ENCODE measurements around the gene ADGRL2. TPM values are rescaled to one million over a fixed set of nuclear protein-coding genes. Genes with fewer than 3 reads are reported as not detected.

ADGRL2 gene
- total RNA-seq, 1 donor from 2014 or later: 70.8 TPM

DNA sequence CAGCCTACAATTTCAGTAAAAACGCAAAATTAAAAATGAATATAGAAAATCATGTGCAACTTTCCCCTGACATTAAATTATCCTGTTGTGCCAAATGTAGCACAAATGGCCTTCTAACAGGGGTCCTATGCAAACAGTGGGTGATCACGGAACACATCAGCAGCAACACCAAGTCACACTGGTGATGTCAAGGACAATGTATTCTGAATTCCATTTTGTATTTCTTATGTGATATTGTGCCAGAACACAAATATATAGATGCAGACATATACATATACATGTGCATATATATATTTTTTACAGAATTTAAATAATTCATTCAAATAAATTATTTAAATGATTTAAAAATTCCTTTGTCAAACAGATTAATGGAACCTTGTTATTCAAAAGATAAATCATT, 8.6 kb upstream of the ADGRL2 start:
- no peaks in the 10 kb centered on the region for H3K27me3 Mint-ChIP-seq
- no peak overlapping the region for H3K4me3 Mint-ChIP-seq (ENCODE audit: low read depth)
- no peaks in the 10 kb centered on the region for H3K9me3 Mint-ChIP-seq (ENCODE audit: low read depth)
- no peaks in the 10 kb centered on the region for H3K4me1 Mint-ChIP-seq (ENCODE audit: low read depth)
- DNase-seq (ENCODE audit: low spot score, unreplicated experiment): no peak
- no peaks in the 10 kb centered on the region for H3K36me3 Mint-ChIP-seq (ENCODE audit: insufficient read depth)
- no peak overlapping the region for H3K27ac Mint-ChIP-seq
- TF ChIP-seq, protein P1, sequence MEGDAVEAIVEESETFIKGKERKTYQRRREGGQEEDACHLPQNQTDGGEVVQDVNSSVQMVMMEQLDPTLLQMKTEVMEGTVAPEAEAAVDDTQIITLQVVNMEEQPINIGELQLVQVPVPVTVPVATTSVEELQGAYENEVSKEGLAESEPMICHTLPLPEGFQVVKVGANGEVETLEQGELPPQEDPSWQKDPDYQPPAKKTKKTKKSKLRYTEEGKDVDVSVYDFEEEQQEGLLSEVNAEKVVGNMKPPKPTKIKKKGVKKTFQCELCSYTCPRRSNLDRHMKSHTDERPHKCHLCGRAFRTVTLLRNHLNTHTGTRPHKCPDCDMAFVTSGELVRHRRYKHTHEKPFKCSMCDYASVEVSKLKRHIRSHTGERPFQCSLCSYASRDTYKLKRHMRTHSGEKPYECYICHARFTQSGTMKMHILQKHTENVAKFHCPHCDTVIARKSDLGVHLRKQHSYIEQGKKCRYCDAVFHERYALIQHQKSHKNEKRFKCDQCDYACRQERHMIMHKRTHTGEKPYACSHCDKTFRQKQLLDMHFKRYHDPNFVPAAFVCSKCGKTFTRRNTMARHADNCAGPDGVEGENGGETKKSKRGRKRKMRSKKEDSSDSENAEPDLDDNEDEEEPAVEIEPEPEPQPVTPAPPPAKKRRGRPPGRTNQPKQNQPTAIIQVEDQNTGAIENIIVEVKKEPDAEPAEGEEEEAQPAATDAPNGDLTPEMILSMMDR (IDR thresholded peaks at IDR 0.05; ENCODE audit: unreplicated experiment): no peak

DNA sequence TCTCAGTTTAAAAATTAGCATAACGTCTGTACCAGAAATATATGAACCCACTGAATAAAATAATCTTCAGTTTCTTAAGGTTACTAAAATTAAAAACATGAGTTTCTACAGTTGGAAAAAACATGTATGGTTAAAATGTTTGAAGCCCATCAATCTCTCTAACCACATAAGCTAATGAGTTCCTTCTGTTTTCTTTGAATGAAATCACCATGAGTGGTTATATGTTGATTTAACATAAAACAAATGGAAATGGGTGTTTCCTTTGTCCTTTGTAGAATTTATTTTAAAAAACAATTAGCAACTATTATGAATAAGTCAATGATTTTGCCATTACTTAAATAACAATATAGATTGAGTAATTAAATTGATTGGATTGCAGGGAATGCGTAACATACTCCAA, 3.0 kb upstream of the ADGRL2 start:
- Mint-ChIP-seq H3K27ac (no peak overlapping the region), H3K4me1 (ENCODE audit: low read depth) (peaks cover 12% of the 10 kb centered on the region), H3K36me3 (ENCODE audit: insufficient read depth) (no peaks in the 10 kb centered on the region), H3K9me3 (ENCODE audit: low read depth) (no peaks in the 10 kb centered on the region), H3K27me3 (no peaks in the 10 kb centered on the region), H3K4me3 (ENCODE audit: low read depth) (no peak overlapping the region)
- DNase-seq (ENCODE audit: low spot score, unreplicated experiment): no peak
- TF ChIP-seq, protein P1 (IDR thresholded peaks at IDR 0.05; ENCODE audit: unreplicated experiment): no peak

DNA sequence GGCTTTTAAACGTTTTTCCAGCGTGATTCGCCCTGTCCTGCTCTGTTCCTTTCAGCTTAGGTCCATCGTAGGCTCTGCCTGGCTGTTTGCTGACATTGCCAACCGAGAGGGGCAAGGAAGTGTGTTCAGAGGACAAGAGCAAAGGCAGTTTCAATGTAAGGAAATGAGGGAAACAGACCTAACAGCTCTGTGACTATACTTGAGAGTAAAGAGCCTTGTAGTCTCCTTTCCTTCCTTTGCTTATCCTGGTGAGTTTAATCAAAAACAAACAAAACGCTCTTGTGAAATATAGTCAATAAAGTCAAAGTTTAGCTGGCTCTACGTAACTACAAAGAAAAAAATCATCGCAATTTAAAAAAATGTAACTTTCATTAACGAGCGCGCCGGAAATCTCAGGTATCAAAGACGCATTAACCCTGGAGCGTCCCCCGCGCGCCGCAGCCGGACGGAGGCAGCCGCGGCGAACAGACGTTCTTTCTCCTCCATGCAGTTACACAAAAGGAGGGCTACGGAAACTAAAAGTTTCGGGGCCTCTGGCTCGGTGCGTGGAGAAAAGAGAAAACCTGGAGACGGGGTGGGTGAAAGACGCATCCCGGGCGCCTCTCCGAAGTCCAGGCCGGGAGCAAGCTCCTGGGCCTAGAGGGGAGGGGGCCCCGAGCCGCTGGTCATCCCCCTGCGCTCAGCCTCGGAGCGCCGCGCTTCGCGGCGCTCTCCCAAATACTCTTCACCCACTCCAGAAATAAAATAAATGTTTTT, 617 bp upstream of the ADGRL2 start:
- TF ChIP-seq, protein P1 (IDR thresholded peaks at IDR 0.05; ENCODE audit: unreplicated experiment): no peak
- H3K4me1 Mint-ChIP-seq (ENCODE audit: low read depth): peaks cover 25% of the 10 kb centered on the region
- H3K9me3 Mint-ChIP-seq (ENCODE audit: low read depth): no peaks in the 10 kb centered on the region
- DNase-seq (ENCODE audit: low spot score, unreplicated experiment): peak; percentile 53
- H3K27me3 Mint-ChIP-seq: no peaks in the 10 kb centered on the region
- H3K4me3 Mint-ChIP-seq (ENCODE audit: low read depth): peak overlapping the region; percentile 89
- H3K36me3 Mint-ChIP-seq (ENCODE audit: insufficient read depth): no peaks in the 10 kb centered on the region
- peak overlapping the region; percentile 97 for H3K27ac Mint-ChIP-seq

DNA sequence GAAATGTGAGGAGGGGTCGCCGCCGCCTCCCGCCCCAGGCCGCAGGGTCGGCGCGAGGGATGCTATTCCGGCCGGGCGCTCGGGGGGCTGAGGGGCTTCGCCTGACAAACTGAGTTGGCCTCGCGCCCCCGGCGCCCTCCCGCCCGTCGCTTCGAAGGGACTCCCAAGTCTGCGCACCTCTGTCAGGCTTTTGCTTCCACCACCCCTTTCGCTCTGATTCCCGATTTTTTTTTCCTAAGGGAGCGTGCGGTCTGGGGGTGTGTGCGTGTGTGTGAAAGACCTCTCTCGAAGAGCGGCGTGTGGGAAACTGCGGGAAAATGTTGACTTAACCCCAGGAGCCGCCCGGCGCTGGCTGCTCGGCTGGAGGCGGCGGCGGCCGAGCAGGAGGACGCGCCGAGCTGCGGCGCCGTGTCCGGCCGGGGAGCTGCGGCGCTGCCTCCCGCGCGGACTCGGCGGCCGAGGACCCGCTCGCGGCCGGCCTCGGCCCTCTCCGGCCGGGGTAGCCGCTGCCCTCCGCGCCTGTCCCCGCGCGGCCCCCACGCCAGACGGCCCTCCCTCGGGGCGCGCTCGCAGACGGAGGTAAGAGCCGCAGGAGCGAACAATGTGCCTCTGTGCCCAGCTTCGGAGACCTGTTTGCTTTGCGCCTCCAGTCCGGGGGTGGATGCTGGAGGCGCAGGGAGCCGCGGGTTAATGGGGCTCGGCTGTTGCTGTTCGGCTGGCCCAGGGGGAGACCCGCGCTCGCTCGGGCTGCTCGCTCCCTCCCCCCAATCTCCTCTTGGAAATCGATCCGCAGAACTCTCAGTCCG, 1.1 kb downstream of the ADGRL2 start:
- H3K36me3 Mint-ChIP-seq (ENCODE audit: insufficient read depth): no peaks in the 10 kb centered on the region
- DNase-seq (ENCODE audit: low spot score, unreplicated experiment): peak; percentile 33
- peak overlapping the region; percentile 99 for H3K27ac Mint-ChIP-seq
- peaks cover 38% of the 10 kb centered on the region for H3K4me1 Mint-ChIP-seq (ENCODE audit: low read depth)
- TF ChIP-seq, protein P1 (IDR thresholded peaks at IDR 0.05; ENCODE audit: unreplicated experiment): no peak
- peak overlapping the region; percentile 93 for H3K4me3 Mint-ChIP-seq (ENCODE audit: low read depth)
- no peaks in the 10 kb centered on the region for H3K9me3 Mint-ChIP-seq (ENCODE audit: low read depth)
- H3K27me3 Mint-ChIP-seq: no peaks in the 10 kb centered on the region

DNA sequence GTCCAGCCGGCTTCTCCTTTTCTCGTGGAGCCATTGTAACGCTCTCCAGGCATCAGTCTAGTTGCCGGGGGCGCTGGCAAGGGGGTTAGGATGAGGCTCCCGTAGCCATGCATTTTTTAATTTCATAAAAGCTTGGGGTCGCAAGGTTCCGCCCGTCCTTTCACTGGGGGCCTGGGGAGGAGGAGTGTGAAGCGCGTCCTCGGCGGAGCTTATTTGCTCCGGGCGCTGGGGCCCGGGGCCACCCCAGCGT, 1.6 kb downstream of the ADGRL2 start:
- TF ChIP-seq, protein P1 (IDR thresholded peaks at IDR 0.05; ENCODE audit: unreplicated experiment): no peak
- Mint-ChIP-seq H3K27ac (peak overlapping the region; percentile 84), H3K9me3 (ENCODE audit: low read depth) (no peaks in the 10 kb centered on the region), H3K4me1 (ENCODE audit: low read depth) (peaks cover 39% of the 10 kb centered on the region), H3K36me3 (ENCODE audit: insufficient read depth) (no peaks in the 10 kb centered on the region), H3K27me3 (no peaks in the 10 kb centered on the region), H3K4me3 (ENCODE audit: low read depth) (peak overlapping the region; percentile 87)
- no peak for DNase-seq (ENCODE audit: low spot score, unreplicated experiment)
